ENCODE results near the gene ASIP. TPM values are rescaled to one million over a fixed set of nuclear protein-coding genes. Genes with fewer than 3 reads are reported as not detected.
"Not testable (repeated sequence)": the region's sequence is repeated elsewhere in the genome, so short reads cannot be mapped to it uniquely, and the experiment has no call there.

ASIP gene
- total RNA-seq, 1 experiment from 2014 or later = not detected

DNA sequence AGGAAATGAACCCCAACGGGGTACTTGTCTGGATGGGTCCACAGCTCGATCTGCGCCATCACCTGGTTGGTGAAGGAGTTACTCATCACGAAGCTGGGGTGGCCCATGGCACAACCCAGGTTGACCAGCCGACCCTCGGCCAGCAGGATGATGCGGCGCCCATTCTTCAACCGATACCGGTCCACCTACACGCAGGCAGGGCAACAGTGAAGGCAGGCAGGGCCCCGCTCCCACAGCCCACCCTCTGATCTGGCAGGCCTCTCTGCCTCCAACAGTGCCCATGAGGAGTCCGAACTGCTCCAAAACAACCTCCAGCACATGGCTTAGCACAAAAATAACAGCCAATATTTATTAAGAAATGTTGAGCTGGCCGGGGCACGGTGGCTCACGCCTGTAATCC lies 44.2 kb downstream of the ASIP start:
- no peak for DNase-seq (ENCODE audit: low spot score)

DNA sequence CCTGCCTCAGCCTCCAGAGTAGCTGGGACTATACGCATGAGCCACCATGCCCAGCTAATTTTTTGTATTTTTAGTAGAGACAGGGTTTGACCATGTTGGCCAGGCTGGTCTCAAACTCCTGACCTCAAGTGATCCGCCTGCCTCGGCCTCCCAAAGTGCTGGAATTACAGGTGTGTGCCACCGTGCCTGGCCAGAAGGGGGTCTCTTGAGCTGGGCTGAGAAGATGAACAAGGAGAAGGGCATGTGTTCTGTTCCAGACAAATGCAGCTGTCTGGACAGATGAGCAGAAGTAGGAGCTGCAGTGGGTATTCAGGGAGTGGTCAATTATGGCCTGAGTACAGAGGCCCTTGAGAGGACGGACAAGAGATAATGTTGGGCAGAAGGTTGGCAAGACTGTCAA lies 46.3 kb downstream of the ASIP start:
- not testable (repeated sequence) for DNase-seq (ENCODE audit: low spot score)

DNA sequence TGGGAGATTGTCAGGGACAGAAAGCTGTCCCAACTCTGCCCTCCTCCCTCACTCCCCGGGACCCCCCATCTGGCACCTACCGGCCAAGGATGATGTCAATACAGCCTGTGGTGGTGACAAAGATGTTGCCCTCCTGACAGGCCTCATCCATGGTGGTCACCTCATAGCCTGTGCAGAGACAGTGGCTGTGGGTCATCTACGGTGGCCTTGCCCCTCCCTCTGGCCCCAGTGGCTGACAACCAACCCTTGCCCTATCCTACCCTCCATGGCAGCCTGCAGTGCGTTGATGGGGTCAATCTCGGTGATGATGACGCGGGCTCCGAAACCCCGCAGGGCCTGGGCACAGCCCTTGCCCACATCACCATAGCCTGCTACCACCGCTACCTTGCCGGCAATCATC lies 49.2 kb downstream of the ASIP start:
- DNase-seq (ENCODE audit: low spot score) = no peak

DNA sequence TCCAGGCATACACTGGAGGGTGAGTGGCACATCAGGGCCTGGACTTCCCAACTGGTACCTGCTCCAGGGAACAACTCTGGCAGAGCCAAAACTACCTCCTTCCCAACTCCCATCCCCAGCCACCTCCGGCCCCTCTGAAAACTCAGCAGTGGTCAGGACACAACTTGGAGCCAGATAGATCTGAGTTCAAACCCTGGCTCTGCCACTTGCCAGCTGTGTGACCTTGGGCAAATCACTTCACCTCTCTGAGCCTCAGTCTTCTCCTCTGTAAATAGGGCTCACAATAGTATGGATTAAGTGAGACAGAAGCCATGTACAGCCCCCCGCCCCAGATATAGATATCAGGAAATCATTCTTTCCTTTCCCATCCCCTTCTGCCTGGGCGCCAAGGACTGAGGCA lies 51.3 kb downstream of the ASIP start:
- DNase-seq (ENCODE audit: low spot score) = no peak

DNA sequence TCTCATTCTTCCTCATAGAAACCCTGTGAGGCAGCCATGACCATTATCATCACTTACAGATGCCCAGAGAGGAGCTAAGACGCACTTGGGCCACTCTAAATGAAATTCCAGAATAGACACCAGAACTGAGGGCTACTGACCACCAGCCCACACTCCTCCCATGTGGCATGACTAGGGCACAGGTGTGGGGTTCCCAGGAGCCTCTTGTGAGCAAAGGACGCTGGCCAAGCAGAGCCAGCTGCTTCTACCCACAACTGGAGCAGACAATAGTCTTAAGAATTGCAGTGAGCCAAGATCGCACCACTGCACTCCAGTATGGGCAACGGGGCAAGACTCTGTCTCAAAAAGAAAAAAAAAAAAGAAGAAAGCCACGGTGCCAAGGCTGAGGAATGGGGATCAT lies 51.9 kb downstream of the ASIP start:
- DNase-seq (ENCODE audit: low spot score) = no peak

- DNase-seq (ENCODE audit: low spot score) = no peak
Measured at GRCh38 chr20:34293589-34293988, 52.4 kb downstream of the ASIP start.

DNA sequence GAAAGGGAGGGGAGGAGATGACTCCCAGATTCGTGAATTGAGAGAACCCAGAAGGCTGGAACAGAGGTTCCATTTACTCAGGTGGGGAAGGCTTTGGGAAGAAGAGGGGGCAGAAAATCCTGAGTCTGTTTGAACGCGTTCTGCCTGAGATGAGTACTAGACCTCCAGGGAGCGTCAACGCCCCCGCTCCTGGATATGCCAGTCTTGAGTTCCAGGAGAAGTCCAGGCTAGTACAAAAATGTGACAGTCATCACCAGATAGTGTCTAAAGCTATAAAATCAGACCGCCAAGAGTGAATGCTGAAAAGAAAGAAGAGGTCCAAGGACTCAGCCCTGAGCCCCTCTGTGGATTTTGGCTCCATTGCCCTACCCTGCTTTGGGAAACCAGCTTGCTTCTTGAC lies 53.3 kb downstream of the ASIP start:
- DNase-seq (ENCODE audit: low spot score) = no peak

DNA sequence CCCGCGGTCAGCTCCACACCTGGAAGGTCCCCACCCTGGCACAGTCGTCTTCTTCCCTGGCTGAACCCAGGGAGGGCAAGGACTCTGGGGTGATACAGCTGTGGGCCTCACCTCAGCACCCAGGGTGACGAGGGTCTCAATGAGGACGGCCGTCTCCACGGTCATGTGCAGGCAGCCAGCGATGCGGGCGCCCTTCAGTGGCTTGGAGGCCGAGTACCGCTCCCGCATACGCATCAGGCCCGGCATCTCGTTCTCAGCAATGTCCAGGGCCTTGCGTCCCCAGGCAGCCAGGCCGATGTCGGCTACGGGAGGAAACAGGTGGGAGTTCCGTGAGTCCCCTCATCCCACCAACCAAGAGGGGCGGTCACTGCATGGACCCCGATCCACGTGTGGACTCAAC lies 54.1 kb downstream of the ASIP start:
- DNase-seq (ENCODE audit: low spot score) = no peak

DNA sequence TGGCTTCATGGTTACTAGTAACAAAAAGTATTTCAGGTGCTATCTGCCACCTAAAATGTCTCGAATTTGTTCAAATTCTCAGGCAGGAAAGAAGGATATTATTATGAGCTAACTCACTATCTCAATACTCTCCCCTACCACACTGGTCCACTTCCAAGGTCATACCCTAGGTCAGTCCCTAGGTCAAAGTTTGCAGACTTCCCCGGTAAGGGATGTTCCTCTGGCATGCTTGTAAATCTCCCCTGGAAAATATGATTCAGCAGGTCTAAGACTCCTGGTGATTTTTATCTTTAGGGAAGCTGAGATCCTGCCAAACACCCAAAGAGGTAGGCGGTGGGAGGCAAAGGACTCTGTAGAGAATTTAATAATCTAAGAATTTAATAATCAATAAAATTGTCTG lies 55.2 kb downstream of the ASIP start:
- DNase-seq (ENCODE audit: low spot score) = no peak

DNA sequence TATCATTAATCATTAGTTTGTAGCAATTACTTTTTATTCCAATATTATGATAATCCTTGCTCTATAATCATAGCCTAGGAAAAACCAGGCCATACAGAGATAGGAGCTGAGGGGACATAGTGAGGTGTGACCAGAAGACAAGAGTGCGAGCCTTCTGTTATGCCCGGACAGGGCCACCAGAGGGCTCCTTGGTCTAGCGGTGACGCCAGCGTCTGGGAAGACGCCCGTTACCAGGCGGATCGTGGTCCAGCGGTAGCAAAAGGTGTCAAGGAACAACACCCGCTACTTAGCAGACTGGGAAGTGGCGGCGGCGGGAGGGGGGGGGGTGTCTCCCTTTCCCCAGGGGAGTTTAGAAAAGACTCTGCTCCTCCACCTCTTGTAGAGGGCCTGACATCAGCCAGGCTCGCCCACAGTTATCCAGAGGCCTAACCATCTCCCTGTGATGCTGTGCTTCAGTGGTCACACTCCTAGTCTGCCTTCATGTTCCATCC lies 57.1 kb downstream of the ASIP start:
- DNase-seq (ENCODE audit: low spot score) = not testable (repeated sequence)

- no peak for DNase-seq (ENCODE audit: low spot score)
Measured at GRCh38 chr20:34299556-34300255, 58.5 kb downstream of the ASIP start.

GRCh38 chr20:34300256-34300806 lies 59.1 kb downstream of the ASIP start:
- DNase-seq (ENCODE audit: low spot score) = peak; percentile 54

DNA sequence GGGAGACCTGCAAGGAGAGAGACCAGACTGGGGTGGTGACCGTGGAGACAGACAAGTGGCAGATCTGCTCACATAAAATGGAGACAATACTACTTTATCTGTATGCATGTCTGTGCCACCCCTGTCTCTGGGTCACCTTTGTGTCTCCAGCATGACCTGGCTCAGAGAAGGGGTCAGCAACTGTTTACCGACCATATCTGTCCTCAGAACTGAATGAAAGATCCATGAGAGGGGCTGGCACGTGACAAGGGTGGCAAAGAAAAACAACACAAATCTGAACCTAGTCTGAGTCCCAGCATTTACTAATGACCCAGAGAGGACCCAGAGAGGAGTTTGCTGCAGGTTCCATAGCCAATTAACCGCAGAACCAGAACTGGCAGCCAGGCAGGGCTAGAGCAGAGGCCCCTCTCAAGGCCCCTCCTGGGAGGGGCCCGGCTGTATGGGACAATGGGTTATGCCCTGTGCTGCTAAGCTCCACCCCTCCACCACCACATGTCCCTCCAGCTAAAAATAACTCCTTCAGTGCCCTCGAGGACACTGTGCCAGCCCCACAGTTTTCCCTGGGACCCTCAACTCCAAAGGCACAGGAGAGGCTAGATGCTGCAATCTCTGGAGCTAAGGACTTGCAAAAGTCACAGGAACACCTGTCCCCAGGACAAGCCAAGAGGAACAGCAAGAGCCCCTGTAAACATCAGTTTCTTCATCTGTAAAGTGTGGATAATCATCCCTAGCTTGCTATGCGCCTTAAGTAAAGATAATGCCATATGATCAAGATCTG lies 59.8 kb downstream of the ASIP start:
- DNase-seq (ENCODE audit: low spot score) = no peak

DNA sequence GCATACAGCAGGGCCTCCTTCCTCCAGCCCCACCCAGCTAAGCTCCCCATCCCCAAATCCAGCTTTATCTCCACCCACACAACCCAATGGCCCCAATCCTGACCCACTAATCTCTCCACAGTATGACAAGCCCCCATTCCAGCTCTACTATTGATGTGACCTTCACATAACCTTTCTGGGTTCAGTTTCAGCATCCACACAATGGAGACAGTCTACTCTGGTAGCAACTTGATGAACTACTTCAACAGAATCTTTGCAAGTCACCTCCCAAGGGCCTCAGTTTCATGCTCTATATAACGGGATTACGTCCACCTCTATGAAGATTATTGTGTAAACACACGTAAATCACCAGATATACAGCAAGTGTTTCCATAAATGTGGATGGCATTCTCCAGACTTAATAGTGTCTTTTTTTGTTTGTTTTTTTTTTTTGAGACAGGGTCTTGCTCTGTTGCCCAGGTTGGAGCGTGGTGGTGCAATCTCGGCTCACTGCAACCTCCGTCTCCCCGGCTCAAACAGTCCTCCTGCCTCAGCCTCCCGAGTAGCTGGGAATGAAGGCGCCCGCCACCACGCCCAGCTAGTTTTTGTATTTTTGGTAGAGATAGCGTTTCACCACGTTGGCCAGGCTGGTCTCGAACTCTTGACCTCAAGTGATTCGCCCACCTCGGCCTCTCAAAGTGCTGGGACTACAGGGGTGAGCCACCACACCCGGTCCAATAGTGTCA lies 60.5 kb downstream of the ASIP start:
- DNase-seq (ENCODE audit: low spot score) = no peak

- DNase-seq (ENCODE audit: low spot score) = no peak
Measured at GRCh38 chr20:34302312-34302722, 61.1 kb downstream of the ASIP start.

DNA sequence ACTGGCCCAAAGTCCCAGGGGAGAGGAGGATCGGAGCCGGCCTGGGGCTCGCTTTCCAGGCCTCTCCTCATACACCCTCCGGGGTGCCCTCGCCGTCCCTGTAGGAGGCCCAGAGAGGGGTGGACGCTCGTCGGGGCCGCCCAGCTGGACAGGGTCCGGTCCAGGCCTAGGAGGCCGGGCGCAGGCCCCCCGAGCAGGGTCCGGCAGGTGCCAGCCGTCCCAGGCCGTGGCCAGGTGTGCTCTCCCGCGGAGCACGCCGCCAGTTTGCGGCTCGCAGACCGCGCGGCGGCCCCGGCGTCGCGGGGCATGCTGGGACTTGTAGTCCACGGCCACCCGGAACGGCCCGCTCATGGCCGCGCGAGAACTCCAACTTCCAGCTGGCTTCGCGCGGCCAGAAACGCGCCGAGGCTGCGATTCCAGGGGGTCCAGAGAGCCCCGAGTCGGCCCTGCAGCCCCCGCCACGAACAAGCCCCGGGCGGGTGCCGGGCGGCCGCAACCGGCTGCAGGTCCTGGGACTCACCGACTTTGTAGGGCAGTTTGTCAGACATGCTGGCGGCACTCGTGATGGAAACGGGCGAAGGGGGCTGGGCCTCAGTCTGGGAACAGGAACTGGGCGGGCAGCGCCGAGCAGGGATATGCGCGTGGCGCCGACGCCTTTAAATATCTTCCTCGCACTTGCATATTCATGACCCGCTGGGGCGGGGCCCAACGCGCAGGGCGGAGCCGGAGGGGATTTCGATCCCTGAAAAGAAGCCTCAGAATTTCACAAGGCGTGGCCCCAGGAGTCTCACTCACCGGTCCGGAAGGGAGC lies 61.7 kb downstream of the ASIP start, which contains the start of gene AHCY:
Gene AHCY, minus strand, starts transcription at position 633 of the 811 bp plus-strand sequence. Its CDS starts 85 bp downstream, at position 548.
- peak; percentile 95 for DNase-seq (ENCODE audit: low spot score)

DNA sequence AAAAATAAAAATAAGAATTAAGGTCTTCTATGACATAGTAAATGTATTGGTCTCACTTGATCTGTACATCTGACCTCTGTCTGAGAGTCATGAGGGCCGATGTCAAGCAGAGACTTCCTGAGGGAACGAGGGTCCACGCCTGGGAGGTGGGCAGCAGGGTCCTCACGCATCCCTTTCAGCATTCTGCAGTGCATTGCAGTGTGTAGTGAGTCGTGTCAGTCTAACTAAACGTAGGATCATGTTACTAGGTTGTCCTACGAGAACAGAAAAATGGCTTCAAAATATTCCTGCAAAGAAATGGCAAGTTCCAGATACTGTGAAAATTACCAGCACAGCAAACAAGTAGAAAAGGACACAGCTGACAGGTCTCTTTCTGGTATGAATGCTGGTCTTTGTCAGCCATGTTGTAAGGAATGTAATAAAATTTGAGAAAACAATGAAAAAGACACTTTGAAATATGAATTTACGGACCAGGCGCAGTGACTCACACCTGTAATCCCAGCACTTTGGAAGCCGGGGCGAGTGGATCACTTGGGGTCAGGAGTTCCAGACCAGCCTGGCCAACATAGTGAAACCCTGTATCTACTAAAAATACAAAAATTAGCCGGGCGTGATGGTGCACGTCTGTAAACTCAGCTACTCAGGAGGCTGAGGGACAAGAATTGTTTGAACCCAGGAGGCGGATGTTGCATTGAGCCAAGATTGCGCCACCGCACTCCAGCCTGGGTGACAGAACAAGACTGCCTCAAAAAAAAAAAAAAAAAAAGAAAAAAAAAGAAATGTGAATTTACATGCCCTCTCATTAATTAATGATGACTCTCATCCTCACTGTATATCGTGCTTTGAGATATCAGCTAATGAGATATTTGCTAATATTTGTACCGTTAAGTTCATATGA lies 64.4 kb downstream of the ASIP start:
- DNase-seq (ENCODE audit: low spot score) = no peak

GRCh38 chr20:34309691-34310090 lies 68.5 kb downstream of the ASIP start:
- DNase-seq (ENCODE audit: low spot score) = no peak

GRCh38 chr20:34310481-34311117 lies 69.4 kb downstream of the ASIP start:
- DNase-seq (ENCODE audit: low spot score) = no peak

Measured in H4 (cell line).